HEK293T (cell line): Measurements from ENCODE around the gene MACROD2.

Experiments
- BHLHE40 ChIP-seq: fragments of 450-650 bp; IDR thresholded peaks from 2 replicates; pipeline ENCODE4 v1.6.1; 2016; ENCODE audit warnings: mild to moderate bottlenecking, moderate library complexity, borderline replicate concordance
- CTBP1 ChIP-seq: fragments of 450-650 bp; IDR thresholded peaks from 2 replicates; pipeline ENCODE4 v1.6.1; 2016; ENCODE audit warnings: borderline replicate concordance
- ELF4 ChIP-seq: fragments of 450-650 bp; IDR thresholded peaks from 2 replicates; pipeline ENCODE4 v1.6.1; 2017; ENCODE audit warnings: antibody characterized with exemption
- FOXA1 ChIP-seq: fragments of 450-650 bp; IDR thresholded peaks from 2 replicates; pipeline ENCODE4 v1.6.1; 2016; ENCODE audit warnings: mild to moderate bottlenecking
- FOXK2 ChIP-seq: fragments of 450-650 bp; IDR thresholded peaks from 2 replicates; pipeline ENCODE4 v1.6.1; 2016; ENCODE audit warnings: mild to moderate bottlenecking
- FOXM1 ChIP-seq: fragments of 450-650 bp; IDR thresholded peaks from 2 replicates; pipeline ENCODE4 v1.6.1; 2017; ENCODE audit warnings: mild to moderate bottlenecking, borderline replicate concordance
- HDGF ChIP-seq: fragments of 450-650 bp; IDR thresholded peaks from 2 replicates; pipeline ENCODE4 v1.6.1; 2017; ENCODE audit warnings: antibody characterized with exemption, borderline replicate concordance
- LEF1 ChIP-seq: fragments of 450-650 bp; IDR thresholded peaks from 2 replicates; pipeline ENCODE4 v1.6.1; 2017; ENCODE audit warnings: mild to moderate bottlenecking, borderline replicate concordance
- NFRKB ChIP-seq: fragments of 450-650 bp; IDR thresholded peaks from 2 replicates; pipeline ENCODE4 v1.6.1; 2016; ENCODE audit warnings: mild to moderate bottlenecking, moderate library complexity
- PKNOX1 ChIP-seq: fragments of 450-650 bp; IDR thresholded peaks from 2 replicates; pipeline ENCODE4 v1.6.1; 2016
- SP1 ChIP-seq: fragments of 450-650 bp; IDR thresholded peaks from 2 replicates; pipeline ENCODE4 v1.6.1; 2017
- SUZ12 ChIP-seq: fragments of 450-650 bp; IDR thresholded peaks from 2 replicates; pipeline ENCODE4 v1.6.1; 2016; ENCODE audit warnings: mild to moderate bottlenecking
- ZNF384 ChIP-seq: fragments of 450-650 bp; IDR thresholded peaks from 2 replicates; pipeline ENCODE4 v1.6.1; 2016

- TF ChIP-seq BHLHE40 (no peak), SUZ12 (no peak), ZNF384 (no peak), FOXK2 (no peak), CTBP1 (no peak), NFRKB (no peak), ELF4 (no peak), PKNOX1 (no peak), FOXM1 (no peak), FOXA1 (no peak), HDGF (no peak), LEF1 (no peak), SP1 (no peak)
Observed at GRCh38 chr20:14619411-14619810, 624.1 kb downstream of the MACROD2 start.
